ENCODE results near the gene CROCC2. TPM values are rescaled to one million over a fixed set of nuclear protein-coding genes. Genes with fewer than 3 reads are reported as not detected.
A peak's percentile ranks its signal among the peaks of the same experiment; 100 is the strongest.
"Not testable (repeated sequence)": the region's sequence is repeated elsewhere in the genome, so short reads cannot be mapped to it uniquely, and the experiment has no call there.

CROCC2 gene
- total RNA-seq, 2 donors from 2014 or later = not detected

DNA sequence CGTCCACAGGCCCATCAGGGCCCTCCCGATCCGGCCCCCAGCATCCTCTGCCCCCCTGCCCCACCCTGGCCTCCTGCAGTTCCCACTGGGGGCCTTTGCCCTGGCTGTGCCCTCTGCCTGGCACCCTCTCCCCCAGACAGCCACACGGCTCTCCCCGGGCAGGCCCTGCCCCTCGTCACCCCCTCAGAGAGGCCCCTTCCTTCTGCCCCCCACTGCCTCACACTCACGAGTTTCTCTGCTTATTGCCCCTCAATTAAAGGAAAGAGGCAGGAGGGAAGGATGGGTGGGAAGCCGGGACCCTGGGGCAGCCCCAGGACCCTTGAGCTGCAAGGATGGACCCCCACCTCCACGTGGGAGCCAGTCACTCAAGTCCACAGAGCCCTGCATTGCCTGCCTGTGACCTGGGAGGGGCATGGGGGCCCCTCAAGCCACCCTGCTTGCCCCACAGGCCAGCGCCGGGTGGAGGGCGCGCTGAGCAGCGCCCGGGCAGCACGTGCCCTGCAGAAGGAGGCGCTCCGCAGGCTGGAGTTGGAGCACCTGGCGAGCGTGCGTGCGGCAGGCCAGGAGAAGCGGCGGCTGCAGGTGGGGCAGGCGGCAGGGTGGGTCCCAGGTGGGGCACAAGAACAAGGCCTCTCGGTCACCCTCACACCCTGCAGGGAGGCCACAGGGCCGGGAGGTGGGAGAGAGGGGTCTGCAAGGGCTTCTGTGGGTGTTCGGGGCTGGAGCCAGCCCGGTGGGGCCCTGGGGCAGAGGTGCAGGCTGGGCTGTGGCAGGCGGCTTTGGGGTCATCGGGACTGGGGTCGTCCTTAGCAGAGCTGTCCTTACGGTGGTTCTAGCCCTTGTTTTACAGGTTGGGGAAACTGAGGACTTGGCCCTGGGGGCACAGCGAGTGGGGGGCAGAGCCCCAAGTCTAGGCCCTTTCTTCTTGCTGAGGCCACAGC lies 61.8 kb downstream of the CROCC2 start:
- no peak for ATAC-seq
- intact Hi-C loops (cut with DNase I) = no loop called here
- no peak for DNase-seq

DNA sequence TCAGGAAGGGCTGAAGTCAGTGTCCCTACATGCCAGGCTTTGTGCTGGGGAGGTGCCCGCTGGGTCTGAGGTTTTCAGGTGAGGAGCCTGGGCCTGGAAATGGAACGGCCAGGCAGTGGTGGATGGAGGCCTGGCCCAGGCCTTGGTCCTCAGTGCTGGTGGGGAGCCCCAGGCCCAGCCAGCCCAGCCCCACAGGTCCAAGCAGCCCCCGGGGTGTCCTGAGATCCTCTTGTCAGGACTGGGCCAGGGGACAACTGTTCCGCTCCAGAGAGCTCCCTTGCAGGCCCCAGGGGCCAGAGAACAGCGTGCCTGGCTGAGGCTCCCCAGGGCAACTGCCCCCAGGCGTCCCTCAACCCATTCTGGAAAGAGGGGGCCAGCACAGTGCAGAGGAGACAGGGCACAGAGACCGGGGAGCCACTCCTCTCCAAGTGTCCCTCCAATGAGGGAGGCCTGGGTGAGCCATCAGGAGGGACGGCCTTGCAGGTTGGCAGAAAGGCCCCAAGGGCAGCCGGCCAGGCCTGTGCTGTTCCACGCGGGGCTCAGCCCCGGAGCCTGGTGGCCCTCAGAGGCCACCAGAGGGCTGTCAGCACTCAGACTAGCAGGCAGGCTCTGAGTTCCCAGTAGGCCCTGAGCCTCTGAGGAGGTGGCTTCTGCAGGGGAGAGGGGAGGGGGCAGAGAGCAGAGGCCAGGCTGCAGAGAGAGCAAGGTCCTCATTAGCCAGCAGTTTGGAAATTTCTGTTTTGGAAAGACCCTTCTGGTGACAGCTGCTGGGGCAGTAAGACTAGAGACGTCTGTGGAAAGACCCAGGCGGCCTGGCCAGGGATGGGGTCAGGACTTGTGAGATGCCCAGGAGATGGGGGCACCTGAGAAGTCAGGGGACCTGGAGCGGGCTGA lies 62.8 kb downstream of the CROCC2 start:
- intact Hi-C loops (cut with DNase I) = no loop called here
- no peak for DNase-seq
- peak; percentile 28 to 77 for ATAC-seq

DNA sequence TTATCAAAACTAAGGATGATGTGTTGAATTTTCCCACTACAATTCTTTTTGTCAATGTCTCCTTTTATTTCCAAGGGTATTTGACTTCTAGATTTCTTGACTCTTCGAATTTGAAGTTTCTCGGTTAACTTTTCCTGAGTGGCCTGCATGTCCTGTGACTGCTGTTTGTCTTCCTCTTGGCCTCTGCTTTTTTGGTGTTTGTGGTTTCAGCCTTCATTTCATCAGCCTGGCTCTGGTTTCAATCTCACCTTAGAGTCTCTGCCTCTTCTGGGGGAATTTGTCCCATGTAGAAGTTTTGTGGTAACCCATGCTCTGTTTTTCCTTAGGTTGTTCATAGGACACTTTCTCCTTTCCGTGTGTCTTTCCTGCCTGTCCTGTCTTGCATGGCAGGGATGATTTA lies 64.0 kb downstream of the CROCC2 start:
- DNase-seq (no peak), ATAC-seq (no peak)
- intact Hi-C loops (cut with DNase I) = no loop called here

DNA sequence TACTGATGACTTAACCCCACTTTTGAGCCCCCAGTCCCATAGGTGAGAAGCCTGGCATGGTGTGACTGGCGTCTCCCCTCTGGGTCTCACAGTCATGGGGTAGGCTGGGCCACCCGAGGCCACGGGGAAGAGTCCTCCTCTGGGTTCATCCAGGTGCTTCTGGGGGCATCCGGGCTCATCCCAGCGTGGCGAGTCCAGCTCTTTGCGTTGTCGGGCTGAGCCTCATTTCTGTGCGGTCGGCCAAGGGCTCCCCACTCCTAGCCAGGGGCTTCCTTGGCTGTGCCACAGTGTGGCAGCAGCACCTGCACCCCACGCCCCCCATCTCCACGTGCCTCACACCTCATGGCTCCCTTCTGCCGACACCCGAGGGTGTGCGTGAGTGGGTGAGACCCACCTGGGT lies 64.7 kb downstream of the CROCC2 start:
- no peak for ATAC-seq
- intact Hi-C loops (cut with DNase I) = no loop called here
- DNase-seq = no peak

DNA sequence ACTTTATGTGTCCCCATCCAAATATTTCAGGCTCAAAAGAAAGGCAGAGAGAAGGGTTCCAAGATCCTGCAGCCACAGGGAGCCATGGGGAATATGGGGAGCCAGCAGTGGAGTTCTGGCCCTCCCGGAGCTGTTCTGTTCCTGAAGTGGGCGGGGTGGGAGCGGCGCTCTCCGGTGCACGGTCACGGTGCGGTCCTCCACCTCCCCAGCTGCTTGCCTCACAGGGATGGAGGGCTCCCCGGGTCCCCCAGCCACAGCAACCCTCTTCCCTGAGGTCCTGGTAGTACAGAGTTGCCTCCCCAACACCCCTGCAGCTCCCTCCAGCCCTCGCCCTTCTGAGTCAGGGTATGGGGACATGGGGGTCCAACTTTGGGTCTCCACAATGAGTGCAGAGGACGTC lies 66.1 kb downstream of the CROCC2 start:
- intact Hi-C loops (cut with DNase I) = no loop called here
- no peak for DNase-seq
- ATAC-seq = peak in 1 of 2 donors; percentile 39

DNA sequence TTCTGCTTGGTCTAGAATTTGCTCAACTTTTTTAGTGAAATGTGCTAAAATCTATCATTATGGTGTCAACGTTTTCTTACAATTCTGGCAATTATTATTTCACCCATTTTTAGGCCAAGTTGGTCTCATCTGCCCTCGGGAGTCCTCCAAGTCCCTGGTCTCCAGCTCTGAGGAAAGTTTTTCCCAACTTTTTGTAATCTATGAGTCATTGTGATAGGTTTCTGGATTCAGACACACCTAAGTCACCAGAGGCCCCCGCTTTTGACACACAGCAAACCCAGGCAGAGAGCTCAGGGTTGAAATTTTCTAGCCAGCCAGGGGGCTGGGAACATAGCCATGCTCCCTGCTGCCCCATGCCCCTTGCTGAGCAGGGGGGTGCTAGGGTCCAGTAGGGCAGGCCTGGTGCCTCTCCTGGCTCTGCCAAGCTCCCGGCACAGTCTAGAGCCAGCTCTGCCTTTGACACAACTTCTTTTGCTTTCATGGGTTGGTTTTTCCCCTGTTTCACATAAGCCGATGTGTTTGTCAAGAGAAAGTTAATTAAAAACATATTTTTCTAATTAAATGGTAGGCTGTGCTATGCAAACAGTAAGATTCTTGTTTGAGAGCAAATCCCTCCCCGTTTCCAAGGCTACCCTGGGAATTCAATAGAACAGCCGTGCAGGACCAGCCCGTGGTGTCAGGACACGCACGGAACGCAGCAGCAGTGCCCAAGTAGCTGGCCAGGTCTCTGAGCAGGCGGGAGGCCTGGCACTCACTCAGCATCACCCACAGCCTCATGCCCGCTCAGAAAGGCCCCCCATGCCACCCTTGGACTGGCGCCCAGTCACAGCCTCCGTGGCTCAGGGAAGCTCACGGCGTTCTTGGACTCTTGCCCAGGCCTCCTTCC lies 66.7 kb downstream of the CROCC2 start:
- no peak for DNase-seq
- no peak for ATAC-seq
- intact Hi-C loops (cut with DNase I) = no loop called here

DNA sequence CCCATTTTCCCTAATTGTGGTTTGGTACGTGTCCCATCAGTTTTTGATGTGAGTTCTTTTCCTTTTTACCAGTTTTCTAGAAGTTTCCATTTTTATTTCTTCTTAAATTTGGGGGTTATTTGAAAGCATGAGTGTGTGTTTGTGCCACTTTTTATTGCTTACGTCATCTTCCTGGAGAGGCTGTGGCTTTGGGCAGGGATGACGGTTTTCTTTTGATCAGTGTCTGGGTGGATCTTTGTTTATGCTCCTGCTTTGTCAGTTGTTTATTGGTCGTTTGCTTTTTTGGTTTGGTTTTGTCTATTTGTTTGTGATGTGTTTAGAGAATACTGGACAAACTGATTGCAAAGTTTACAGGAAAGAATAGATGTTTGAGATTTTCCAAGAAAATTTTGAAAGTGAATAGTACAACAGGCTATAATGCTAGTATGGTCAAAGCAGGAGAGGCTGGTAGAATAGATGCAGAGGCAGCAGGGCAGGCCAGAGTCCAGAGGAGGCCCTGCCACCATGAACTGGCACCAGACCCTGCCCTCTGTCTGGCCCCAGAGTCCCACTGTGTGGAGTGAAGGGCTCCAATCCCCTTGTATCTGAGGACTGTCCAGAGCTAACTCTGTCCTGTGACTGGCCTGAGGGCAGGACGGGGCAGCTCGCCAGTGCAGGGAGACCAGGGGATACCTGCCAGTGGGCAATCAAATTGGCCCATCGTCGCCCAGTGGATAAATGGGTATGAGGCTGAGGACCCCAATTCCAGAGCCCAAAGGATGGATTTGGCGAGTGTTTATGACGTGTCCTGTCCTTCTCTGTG lies 68.8 kb downstream of the CROCC2 start:
- no peak for ATAC-seq
- DNase-seq = no peak
- intact Hi-C loops (cut with DNase I) = no loop called here

DNA sequence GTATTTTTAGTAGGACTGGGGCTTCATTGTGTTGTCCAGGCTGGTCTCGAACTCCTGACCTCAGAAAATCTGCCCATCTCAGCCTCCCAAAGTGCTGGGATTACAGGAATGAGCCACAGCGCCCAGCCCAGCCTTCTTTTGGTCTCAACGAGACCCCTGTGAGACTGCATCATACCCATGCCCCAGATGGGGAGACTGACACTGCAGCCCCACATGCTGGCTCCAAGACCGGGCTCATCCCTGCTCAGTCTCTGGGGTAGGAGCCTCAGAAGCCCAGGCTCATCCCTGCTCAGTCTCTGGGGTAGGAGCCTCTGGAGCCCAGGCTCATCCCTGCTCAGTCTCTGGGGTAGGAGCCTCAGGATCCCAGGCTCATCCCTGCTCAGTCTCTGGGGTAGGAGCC lies 69.8 kb downstream of the CROCC2 start:
- intact Hi-C loops (cut with DNase I); ATAC-seq; DNase-seq: not testable (repeated sequence)

DNA sequence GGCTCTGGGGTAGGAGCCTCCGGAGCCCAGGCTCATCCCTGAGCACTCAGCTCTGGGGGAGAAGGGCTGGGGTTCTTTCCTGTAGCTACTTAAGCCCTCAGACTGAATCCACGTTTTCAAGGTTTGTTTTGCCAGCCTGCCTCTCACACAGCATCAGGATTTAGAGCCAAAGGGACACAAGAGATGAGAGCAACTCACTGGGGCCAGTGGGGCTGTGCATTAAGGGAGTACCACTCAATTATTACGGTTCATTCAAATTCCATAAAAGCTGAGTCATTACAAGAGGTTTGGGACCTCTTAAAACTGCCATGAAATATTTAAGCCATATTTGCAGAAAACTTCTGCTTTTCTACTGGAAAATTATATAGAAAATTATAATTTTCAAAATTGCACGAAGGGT lies 75.1 kb downstream of the CROCC2 start:
- intact Hi-C loops (cut with DNase I) = no loop called here
- no peak for ATAC-seq
- no peak for DNase-seq

DNA sequence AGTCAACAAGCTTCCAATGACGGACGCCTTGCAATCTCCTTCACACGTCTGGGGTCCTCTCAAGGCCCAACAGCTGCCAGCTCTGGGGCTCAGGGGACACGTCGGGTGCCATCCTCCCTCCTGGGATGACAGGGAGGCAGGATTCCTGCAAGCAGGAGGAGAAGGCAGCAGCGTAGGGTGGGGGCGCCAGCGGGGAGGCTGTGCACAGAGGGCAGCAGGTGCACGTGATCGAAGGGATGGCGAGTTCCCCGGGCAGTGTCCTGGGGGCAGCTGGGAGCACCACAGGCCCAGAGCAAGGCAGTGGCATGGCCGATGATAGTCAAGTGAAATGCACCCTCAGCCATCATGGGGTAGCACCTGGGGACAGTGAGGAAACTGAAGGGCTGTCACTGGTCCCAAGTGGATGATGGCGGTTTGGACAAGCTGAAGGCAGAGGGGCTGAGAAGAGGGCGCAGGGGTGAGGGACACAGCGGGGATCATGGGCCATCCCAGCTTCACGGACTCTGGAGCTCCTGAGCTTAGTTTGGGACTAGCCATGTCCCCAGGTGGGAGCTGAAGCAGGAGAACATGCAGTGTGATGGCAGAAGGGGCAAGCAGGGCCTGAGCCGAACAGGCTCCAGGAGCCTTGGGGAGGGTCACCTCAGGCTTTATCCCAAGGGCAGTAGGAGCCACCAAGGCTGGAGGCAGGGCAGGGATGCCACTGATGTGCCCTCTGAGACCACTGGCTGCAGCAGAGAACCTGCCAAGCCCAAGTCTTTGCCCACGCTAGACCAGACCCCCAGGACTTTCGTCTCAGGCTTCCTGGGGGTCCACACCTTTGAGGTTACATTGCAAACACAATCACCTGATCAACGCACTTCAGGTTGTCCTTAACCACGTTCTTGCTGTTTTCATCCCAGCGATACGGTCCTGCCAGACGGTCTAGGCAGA lies 76.0 kb downstream of the CROCC2 start:
- DNase-seq = no peak
- ATAC-seq = no peak
- intact Hi-C loops (cut with DNase I) = no loop called here

DNA sequence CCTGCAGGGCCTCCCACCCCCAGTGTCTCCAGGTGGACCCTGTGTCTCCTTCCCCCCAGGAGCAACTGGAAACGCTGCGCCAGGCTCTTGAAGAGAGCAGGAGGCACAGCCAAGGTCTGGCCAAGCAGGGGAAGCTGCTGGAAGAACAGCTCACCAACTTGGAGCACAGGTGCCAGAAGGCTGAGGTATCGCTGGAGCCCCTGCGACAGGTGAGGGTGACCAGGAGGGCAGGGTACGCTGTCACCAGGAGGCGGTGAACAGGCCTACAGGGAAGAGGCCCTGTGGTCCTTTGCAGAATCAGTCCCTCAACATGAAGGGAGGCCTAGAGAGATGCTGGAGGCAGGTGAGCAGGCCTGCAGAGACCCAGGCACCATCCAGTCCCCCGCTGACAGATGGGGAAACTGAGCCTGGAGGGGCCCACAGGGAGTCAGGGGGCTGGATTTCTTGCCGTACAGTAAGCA lies 76.7 kb downstream of the CROCC2 start:
- ATAC-seq = no peak
- intact Hi-C loops (cut with DNase I) = no loop called here
- DNase-seq = no peak

DNA sequence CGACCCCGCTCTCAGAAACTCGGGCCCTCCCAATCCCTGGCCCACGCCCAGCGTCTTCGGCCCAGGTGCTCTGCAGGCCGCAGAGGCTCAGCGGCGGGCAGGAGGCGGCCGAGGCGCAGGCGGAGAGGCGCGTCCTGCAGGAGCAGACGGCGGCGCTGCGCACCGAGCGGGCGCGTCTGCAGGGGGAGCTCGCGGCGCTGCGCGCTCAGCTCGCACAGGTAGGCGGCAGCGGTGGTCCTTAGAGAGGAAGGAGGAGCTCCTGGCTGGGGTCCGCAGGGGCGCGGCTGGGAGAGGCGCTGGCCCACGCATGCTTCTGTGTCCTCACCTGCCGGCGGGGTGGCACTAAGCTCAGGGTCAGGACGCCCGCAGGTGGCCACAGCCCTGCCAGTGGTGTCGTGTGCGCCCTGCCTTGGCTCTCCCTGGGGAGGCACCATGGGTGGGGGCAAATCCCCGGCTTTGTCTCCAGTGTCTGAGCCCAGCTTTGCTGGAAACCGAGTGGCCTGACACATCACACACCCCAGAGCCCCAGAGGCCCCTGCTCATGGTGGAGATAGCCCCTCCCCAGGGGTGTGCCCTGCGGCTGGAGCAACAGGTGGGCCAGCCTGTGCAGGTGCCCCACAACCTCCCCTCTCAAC lies 77.3 kb downstream of the CROCC2 start:
- intact Hi-C loops (cut with DNase I) = no loop called here
- peak in 1 of 2 donors; percentile 66 for ATAC-seq
- DNase-seq = peak; percentile 27

DNA sequence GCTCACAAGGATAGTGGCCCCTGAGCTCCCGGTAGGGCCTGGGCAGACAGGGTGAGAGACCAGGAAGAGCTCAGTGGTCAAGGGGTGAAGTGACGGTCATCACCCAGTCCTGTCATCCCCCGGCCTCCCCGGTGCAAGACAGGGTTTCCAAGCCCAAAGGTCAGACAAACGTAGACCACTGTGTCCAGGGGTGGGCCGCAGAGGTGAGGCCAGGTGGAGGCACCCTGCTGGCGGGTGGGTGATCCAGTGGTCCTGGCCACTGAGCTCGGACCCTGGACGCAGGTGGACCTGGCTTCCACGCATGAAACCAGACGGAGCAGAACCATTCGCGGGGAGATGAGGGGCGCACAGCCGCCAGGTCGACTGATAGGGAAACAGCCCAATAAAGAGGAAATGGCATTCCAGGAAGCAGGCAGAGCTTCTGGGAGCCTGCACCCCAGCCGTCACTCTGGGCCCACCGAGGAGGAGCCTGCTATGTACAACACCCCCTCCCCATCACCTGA lies 77.9 kb downstream of the CROCC2 start:
- DNase-seq (no peak), ATAC-seq (peak in 1 of 2 donors; percentile 9)
- intact Hi-C loops (cut with DNase I) = no loop called here

DNA sequence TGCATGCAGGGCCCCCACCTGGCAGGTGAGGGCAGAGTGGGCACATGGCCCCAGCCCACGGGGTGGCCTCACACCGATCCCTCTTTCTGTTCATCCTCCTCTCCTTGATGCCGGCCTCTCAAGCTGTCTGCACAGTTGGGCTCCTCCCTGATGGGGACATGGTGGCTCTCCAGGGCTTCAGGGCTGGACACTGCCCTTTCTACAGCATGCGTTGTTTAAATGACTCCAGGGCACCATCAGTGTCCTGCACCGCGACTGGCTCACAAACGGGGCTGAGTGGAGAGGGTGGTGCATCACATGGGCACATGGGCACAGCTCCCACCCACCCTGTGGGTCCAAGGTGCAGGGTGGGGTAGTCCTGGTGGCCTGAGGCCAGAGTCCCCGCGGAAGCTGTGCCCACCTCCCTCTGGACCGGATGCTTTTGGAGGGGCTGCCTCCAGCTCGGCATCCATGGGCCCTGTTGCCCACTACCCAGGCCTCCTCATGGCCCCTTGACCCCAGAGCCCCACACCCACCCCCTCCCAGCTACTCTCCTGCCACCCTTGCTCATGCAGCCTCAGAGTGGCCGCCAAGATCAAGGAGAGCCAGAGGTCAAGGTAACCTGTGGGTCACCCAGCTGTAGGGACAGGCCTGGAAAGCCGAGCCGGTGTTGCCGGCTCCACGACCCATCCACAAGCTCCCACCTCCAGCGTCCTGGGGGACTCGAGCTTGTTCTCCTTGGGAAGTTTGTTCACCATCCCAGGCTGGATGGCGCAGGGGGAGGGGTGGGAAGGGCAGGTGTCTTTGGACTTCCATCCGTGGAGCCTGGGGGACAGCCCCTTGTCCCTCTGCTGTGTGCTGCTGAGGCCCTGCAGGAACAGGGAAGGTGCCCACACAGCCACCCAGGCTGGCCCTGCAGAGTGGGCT lies 80.0 kb downstream of the CROCC2 start:
- DNase-seq = peak; percentile 24
- ATAC-seq = no peak
- intact Hi-C loops (cut with DNase I) = loop anchor here in 1 of 2 donors (5.0 kb wide), 1 partner anchor 134 kb away; no protein-coding TSS in a partner anchor

DNA sequence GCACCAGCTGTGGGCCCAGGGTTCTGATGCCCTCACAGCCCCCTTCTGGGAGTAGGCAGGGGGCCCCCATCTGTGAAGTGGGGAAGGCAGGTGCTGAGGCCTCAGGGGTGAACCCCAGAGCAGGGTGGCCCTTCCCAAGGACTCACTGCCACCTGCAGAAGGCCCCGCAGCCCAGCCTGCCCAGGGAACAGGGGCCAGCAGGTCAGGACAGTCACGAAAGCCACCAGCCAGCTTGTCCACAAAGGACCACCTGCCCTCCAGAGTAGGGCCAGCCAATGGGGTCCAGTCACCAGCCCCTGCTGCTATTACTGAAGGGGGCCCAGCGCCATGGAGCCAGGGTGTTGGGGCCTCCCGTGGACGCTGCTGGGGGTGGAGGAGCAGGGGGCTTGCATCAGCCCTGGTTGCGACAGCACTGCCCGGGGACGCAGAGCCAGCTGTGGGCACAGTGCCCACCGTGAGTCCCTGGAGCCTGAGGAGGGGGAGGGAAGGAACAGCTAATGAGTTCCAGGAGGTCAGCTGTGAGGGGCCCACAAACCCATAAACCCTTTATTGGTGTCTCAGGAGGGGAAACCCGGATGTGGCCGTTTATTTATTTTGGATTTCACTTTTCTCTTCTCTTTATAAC lies 80.8 kb downstream of the CROCC2 start:
- DNase-seq (peak; percentile 75), ATAC-seq (peak; percentile 7 to 72)
- intact Hi-C loops (cut with DNase I) = loop anchor here in 1 of 2 donors (5.0 kb wide), 1 partner anchor 135 kb away; no protein-coding TSS in a partner anchor
